GM19324 (cell line): ENCODE data around the gene CUEDC2.

Source experiments
- ATAC-seq: cut with Tn5 transposase; IDR thresholded peaks from one replicate; pipeline ENCODE4 v1.9.1; 2021; ENCODE audit warnings: mild to moderate bottlenecking, moderate library complexity; ENCODE audit not compliant: unreplicated experiment, low FRiP score

The CUEDC2 gene, protein sequence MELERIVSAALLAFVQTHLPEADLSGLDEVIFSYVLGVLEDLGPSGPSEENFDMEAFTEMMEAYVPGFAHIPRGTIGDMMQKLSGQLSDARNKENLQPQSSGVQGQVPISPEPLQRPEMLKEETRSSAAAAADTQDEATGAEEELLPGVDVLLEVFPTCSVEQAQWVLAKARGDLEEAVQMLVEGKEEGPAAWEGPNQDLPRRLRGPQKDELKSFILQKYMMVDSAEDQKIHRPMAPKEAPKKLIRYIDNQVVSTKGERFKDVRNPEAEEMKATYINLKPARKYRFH

DNA sequence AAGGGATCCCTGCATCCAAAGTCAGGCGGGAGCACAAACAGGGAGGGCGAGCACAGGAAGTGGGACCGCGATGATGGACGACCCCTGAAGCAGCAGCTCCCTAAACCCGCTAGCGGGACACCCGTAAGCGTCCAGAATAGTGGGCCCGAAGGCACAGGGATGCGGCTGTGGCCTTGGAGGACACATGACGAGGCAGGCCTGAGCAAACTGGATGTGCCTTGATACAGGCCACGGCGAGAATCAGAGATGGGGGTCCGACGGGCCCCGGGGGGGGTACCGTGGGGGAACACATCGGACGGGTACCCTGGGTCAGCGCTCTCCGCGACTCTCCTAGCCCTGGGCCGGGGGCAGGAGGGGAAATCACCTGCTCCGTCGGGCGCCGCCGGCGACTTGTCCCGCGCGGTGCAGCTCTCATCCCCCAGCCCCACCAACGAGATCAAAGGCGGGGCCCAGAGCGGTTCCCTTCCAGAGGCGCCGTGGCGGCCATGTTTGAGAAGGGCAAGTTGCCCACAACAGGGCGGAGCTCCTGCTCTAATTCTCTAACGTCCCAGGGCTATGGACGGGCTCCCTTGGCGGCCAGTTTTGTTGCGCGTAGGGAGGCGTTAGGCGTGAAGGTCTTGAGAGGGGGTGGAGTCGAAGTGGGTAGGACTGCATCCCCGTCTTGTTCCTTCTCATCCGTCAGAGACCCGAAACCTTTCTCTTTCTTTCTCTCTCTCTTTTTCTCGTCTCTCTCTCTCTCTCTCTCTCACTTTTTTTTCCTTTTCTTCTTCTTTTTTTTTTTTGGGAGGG, at the start of gene CUEDC2:
Gene CUEDC2 (minus strand): TSS at position 413 of the 789 bp plus-strand sequence. CDS start 7,386 bp downstream, outside the sequence.
- ATAC-seq, result peak; percentile 84

DNA sequence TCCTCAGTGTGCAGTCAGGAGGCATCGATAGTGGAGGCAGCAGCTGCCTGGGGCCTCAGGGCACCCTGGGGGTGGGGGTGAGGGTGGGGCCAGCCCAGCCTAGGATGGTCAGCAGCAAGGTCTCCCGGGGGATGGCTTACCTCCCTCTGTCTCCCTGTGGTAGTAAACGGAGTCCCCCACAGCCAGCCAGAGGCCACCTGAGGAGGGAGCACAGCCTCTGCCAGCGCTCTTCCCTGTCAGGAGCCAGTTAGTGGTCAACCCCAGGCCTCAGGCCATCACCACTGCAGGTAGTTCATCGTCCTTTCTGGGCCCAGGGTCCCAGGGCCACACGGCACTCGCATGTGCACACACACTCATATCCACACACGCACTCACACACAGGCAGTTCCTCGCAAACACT, 48.0 kb upstream of the CUEDC2 start:
- ATAC-seq, result no peak

DNA sequence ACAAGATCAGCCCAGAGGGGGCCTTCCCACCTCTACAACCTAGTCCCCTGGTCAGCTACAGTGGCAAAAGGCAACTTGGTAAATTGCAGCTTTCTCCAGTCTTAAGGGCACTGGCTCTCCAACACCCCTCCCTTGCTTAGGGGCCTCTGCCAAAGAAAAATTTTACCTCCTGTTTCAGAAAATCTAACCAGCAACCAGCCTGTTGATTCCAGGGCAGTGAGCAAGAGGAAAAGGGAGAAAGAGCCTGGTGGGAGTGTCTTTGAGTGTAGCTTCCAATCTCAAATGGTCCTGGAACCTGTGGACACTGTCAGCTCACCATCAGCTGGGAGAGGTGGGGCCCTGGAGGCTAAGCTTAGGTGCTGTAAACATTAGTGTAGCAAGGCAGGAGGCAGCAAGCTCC, 47.3 kb upstream of the CUEDC2 start:
- ATAC-seq, result no peak

DNA sequence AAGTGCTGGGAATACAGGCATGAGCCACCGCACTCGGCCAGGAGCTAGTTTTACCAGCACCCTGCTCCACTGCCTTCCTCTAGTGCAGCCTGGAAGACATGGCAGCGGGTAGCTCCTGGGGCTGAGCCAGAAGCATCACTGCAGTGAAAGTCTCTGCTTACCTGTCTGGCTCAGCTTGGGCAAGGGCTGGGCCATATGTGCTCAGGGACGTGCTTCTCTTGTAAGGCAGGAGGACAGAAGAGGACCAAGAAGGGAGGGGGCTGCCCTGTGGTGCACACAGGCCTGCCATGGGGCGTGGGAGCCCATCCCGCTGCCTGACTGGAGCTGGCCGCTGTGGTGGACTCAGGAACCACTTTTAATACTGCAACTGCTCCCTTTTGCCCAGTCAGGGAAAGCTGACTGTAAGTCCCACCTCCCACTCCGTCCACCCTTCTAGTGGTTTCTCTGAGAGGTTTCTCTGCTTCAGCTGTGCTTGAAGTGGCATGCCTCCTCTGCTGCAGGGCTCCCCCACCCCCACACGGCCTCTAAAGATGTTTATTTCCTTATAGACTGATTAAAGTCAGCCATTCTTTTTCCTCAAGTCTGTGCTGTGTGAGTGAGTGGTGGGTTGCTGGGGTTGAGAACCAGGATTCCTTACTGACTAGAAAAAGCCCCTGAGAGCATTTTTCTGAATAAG, 44.2 kb upstream of the CUEDC2 start:
- no peak for ATAC-seq

DNA sequence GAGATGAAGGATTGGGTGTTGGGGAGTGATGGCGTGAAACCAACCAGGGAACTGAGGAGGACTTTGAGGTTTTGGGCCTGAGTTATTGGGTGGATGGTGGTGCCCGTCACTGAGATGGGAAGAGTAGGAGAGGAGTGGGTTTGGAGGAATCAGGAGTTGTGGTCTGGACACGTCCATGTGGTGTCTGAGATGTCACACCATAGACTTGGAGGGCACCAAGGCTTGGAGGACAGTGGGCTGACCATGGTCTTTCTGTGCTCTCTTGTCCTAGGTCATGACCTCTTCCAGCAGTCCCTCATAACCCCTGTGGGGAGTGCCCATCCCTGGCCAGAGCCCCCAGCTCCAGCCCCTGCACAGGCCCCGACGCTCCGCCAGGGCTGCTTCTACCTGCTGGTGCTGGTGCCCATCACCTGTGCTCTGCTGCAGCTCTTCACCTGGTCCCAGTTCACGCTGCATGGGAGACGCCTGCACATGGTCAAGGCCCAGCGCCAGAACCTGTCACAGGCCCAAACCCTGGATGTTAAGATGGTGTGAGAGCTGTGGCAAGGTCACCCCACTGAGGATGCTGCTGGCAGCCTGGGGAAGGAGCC, 43.2 kb upstream of the CUEDC2 start:
- ATAC-seq, result no peak

DNA sequence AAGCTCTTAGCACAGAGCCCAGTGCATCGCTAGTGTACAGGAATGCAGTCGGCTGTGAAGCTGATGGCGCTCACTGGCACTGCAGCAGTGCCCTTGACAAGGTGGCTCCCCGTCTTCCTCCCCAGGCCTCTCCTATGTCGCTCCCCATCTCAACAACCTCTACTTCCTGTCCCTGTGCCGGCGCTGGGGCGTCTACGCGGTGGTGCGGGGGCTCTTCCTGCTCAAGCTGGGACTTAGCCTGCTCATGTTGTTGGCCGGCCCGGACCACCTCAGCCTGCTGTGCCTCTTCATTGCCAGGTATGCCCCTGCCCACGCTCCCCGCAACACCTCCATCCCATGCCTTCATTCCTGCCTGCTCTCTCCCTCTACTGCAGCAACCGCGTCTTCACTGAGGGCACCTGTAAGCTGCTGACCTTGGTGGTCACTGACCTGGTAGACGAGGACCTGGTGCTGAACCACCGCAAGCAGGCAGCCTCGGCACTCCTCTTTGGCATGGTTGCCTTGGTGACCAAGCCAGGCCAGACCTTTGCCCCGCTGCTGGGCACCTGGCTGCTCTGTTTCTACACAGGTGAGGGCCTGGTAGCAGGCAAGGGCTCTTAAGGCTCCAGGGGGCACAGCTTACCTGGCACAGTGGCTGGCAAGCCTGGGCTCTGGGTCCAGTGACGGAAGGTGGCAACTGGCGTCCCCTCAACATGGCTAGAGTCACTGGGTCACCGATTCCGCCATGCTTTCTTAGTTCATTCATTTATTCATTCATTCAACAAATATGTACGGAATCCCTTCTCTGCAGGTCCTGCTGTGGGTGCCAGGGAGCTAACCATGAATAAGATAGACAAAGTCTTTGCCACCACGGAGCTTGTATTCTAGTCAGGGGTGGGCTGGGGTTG, 41.3 kb upstream of the CUEDC2 start:
- ATAC-seq, result no peak

DNA sequence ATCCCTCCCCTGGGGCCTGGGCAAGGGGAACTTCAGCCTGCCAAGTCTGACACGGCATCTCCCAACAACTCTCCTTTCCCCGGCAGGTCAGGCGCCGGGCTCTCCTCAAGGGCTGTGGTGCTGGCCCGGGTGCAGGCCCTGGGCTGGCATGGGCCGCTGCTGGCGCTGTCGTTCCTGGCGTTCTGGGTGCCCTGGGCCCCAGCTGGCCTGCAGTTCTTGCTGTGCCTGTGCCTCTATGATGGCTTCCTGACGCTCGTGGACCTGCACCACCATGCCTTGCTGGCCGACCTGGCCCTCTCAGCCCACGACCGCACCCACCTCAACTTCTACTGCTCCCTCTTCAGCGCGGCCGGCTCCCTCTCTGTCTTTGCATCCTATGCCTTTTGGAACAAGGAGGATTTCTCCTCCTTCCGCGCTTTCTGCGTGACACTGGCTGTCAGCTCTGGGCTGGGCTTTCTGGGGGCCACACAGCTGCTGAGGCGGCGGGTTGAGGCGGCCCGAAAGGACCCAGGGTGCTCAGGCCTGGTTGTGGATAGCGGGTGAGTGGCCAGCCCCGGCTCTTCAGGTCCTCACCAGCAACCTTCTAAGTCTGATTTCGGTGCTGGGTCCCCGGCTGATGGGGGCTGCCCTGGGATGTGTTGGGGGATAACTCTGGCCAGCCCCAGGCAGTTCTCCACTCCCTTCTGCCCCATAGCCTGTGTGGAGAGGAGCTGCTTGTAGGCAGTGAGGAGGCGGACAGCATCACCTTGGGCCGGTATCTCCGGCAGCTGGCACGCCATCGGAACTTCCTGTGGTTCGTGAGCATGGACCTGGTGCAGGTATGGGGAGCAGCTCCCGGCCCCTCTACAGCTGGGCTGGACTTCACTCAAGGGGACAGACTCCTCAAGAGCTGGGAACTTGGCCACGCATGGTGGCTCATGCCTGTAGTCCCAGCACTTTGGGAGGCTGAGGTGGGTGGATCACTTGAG, 38.5 kb upstream of the CUEDC2 start:
- ATAC-seq, result no peak

DNA sequence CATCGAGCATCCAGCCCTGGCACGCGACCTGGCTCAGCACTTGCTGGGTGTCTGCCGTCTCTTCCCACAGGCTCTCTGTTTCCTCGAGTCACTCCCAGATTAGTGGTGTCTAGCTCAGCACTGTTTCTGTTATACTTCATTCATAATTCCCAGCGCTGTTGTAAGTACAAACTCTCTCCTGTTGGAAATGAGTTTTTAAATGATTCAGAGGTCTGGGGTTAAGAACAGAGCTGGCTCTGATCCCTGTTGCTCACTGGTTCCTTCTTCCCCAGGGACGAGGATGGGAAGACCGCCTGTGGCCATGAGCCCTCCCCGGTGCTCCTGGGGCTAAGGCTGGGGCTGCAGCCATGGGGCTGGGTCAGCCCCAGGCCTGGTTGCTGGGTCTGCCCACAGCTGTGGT, 36.3 kb upstream of the CUEDC2 start:
- ATAC-seq, result no peak

DNA sequence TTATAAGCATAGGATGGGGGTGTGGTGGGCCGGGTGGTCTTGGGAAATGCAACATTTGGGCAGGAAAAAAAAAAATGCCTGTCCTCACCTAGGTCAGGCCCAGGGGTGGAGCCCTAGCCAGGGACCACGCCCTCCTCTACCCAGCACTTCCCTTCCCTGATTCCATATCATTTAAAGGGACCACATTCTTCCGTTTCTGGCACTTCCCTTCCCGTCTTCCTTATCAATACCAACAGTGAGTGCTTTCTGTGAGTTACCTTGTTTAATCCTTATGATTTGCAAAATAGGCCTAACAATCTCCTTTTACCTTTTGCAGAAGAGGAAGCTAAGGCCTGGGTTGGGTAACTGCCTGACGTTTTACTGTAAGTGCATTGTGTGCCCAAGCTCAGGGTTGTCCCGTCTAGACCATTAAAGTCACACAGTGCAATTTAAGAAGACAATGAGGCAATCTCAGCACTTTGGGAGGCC, 35.6 kb upstream of the CUEDC2 start:
- ATAC-seq, result no peak

DNA sequence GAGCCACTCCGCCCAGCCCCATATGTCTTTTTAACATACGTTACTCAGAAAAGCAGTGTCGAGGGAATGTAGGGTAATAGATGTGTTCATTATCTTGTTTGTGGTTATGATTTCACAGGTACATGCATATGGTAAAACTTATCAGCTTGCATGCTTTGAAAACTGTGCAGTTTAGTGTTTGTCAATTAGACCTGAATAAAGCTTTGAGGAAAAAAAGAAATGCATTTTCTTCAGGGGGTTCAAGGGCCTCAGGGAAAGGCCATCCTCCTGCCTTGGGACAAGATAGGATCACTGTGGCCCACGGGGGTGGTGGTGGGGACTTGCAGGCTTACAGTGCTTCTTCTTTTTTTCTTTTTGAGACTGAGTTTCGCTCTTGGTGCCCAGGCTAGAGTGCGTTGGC, 34.9 kb upstream of the CUEDC2 start:
- ATAC-seq, result no peak

DNA sequence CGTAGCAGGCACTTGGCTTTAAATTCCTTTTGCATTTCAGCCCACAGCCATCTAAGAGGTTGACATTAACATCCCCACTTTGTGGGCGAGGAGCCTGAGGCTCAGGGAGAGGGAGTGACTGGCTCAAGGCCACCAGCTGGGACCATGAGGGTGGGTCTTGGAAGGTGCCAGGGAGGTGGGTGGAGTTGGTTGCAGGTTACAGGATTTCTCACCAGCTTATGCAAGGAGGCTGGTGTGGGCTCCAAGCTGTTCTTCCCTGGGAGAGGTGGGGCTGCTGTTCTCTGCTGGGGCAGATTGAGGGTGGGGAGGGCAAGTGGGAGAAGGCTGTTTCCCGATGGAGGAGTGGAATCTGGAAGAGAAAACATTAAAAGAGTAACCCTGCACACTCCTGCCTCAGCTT, 33.1 kb upstream of the CUEDC2 start:
- no peak for ATAC-seq

DNA sequence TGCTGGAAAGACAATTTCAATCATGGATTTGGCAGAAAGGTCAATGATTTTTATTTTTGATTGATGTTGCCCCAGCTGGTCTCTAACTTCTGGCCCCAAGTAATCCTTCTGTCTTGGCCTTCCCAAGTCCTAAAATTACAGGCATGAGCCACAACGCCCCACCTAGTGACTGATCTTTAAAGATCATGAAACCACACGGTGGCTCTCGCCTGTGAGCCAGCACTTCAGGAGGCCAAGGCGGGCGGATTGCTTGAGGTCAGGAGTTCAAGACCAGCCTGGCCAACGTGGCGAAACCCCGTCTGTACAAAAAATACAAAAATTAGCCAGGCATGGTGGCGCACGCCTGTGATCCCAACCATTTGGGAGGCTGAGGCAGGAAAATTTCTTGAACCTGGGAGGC, 31.6 kb upstream of the CUEDC2 start:
- ATAC-seq, result no peak

DNA sequence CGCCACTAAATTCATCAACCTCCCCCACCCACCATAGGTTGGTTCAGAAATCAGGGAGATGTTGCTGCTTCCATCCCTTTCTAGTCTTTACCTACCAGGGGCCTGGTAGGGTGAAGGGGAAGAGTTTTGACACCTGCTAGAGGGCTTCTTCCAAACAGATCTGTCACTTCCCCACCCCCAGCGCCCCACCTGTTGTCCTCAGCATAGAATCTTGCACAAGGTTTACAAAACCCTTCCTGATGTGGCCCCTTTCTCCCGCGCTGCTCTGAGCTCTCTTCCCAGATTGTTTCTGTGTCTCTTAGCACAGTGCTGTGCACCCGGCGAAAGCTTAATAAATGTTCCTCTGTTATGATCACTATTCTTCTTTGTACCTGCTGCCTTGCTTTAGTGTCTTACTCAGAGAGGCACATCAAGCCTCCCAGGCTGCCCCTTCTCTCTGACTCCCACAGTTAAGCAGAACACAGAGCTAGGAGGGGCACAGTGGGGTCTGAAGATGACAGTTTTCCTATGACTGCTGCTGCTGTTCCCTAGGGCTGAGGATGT, 30.2 kb upstream of the CUEDC2 start:
- no peak for ATAC-seq

DNA sequence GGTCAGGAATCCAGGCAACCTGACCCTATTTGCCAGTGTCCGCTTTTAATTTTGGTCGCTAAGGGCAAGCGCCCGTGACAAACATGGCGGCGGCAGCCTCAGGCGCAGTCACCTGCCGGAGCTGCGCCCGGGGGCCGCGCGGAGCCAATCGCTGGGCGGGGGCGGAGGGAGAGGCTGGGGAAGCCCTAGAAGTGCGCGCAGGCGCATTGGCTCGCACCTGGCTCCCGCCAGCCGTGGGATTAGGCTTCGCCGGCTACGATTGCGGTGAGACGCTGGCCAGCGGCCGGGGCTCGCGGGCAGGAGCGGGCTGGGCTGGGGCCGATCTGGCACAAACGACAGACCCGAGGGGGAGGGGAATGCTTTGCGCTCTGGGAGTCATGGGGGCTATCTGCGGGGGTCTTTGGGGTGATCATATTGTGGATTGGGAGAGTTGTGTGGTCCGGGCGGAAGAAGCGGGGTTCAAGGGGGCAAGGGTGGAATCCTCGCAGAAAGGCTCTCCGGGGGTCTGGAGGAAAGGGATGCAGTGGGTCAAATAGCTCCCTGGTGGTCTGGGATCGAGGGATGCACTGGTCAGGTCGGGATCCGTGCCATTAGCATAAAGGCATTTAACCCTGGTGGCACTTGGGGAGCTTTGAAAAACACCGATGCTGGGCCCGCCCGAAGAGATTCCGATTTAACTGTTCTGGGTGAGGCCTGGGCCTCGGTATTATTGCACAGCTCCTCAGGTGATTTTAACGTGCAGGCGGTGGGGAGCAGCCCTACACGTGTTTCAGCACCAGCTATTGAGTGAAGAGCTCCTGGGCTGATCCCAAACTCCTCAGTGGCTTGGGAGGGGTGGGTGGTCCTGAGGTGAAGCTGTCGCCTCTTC, 29.0 kb upstream of the CUEDC2 start:
- ATAC-seq, result peak; percentile 88

DNA sequence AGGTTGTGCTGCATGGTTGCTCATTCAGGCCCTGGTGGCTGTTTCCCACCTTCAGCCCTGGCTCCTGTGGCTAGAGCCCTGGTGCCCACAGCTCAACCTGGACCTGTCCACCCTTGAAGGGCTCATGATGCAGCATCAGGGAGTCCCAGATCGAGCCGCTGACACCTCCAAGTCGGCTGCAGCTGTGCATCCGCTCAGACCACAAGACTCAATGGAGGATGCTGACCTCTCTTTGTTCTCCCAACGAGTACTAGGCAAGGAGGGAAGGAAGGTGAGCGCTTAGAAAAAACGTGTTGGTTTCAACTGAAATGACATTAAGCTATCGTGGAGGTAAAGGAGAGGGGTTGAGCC, 28.4 kb upstream of the CUEDC2 start:
- peak; percentile 23 for ATAC-seq

DNA sequence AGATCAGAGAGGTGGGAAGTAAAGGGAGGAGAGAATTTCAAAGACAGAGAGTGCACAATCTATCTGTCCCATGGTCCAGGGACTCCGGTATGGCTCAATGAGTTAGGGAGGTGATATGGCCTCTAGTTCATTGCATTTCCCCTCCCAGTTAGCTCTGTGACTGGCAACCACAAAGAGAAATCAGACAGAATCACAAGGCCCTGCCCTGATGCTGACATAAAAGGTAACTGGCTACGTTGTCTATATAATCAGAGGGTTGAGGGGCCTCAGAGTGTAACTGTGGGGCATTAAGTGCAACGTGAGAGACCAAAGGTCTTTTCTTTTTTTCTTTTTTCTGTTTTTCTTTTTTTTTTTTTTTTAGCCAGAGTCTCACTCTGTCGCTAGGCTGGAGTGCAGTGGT, 26.3 kb upstream of the CUEDC2 start:
- ATAC-seq, result no peak

DNA sequence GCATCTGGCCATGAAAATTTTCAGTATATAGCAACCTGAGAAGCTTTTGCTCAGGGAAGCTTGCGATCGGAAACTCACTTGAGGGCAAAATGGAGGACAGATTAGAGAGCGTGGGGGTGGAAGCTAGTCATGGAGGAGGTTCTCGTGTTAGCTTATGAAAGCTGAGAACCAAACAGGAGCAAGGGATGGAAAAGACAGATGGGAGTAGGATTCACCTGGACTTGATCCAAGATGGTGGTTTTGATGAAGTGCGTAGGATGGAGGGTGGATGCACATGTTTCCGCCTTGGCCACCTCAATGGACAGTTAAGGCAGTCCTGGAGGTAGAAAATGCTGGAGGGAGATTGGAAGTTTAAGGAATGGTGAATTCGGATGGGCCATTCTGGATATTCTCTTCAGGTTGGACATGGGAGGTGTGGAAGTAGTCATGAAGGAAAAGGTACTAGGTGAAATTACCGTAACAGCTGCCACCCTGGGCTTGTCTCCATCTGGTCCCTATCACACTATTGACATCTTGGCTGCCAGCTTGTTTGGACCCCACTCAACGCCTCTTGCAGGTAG, 25.3 kb upstream of the CUEDC2 start:
- no peak for ATAC-seq
